Neural cell (in vitro differentiated cells): ENCODE results near the gene HIBADH.

Experiments
- CTCF ChIP-seq: fragments of 450-650 bp; IDR thresholded peaks from 2 replicates; pipeline ENCODE4 v1.5.1; 2014; ENCODE audit warnings: antibody characterized with exemption, mild to moderate bottlenecking, moderate library complexity; ENCODE audit not compliant: poor library complexity, severe bottlenecking
- EZH2 ChIP-seq: fragments of 200-600, 300-800 bp; shearing (Covaris generic), sonication (generic); IDR thresholded peaks from 2 replicates; pipeline ENCODE4 v1.6.1; 2014; ENCODE audit warnings: antibody characterized with exemption, low read length, borderline replicate concordance, mild to moderate bottlenecking; ENCODE audit not compliant: insufficient read depth, poor library complexity, severe bottlenecking

DNA sequence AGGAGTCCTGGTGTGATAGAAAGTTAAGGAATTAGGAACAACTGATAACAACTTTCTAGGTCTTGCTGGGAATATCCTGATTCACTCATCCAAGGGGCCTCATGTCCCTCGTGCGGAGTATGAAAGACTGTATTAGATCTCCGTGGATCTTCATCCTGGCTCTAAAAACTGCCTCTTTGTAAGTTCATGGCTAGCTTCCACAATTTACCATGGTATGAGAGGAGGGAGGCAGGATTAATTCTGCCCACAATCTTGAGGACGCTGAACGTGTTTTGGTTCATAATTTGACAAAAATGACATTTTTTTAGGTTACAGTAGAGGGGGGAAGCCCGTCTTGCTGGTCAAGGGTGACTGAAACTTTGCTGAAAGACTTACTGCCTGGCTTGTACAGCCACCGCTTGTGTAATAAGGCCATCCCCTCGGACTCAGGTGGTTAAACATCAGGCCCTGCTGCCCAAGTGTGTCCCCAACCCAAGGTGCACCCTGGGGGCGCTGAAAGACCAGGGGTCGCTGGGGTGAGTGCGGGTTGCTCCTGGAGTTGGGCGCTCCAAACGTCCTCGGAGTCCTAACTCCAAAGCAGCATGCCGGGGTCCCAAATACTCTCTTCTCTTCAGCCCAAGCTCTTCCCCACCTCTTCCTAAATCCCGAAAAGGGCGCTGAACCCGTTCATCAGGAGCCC lies 733 bp downstream of the HIBADH start:
- TF ChIP-seq CTCF (no peak), EZH2 (no peak)
